GM12874 (cell line): ENCODE data around the gene ZNF44.

Experiments
- TF ChIP-seq, protein P1 (sequence below): IDR thresholded peaks from 2 replicates; pipeline ENCODE4 v1.5.1; 2011; ENCODE audit warnings: low read depth, mild to moderate bottlenecking, control low read depth, low read length, moderate library complexity; ENCODE audit not compliant: insufficient read depth

Gene ZNF44

DNA sequence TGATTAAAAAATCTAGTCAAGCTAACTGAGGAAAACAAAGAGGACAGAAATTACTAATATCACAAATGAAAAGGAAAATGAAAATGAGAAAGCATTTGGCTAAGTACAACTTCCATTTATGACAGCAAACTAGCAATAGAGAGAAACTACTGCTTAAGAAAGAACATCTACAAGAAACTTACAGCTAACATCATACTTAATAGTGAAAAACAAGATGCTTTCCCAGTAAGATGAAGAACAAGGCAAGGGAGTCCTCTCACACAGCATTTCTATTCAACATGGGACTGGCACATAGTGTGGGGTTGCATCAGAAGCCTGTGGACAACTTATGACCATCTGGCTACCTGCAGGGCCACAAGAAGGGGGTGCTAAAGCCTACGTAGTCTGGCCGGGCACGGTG is 39.3 kb downstream of the ZNF44 start:
- TF ChIP-seq, protein P1, sequence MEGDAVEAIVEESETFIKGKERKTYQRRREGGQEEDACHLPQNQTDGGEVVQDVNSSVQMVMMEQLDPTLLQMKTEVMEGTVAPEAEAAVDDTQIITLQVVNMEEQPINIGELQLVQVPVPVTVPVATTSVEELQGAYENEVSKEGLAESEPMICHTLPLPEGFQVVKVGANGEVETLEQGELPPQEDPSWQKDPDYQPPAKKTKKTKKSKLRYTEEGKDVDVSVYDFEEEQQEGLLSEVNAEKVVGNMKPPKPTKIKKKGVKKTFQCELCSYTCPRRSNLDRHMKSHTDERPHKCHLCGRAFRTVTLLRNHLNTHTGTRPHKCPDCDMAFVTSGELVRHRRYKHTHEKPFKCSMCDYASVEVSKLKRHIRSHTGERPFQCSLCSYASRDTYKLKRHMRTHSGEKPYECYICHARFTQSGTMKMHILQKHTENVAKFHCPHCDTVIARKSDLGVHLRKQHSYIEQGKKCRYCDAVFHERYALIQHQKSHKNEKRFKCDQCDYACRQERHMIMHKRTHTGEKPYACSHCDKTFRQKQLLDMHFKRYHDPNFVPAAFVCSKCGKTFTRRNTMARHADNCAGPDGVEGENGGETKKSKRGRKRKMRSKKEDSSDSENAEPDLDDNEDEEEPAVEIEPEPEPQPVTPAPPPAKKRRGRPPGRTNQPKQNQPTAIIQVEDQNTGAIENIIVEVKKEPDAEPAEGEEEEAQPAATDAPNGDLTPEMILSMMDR, result no peak

DNA sequence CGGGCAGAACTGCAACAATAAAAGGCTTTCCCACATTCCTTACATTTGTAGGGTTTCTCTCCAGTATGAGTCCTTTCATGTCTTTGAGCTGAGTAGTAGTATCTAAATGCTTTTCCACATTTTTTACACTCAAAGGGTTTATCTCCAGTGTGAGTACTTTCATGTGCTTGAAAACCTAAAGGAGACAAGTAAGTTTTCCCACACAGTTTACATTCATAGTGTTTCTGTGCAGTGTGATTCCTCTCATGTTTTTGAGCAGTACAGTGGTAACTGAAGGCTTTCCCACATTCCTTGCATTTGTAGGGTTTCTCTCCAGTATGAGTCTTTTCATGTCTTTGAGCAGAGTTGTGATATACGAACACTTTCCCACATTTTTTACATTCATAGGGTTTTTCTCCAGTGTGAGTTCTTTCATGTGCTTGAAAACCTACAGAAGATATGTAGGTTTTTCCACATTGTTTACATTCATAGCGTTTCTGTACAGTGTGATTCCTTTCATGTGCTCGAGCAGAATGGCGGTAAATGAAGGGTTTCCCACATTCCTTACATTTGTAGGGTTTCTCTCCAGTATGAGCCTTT is 47.0 kb downstream of the ZNF44 start:
- TF ChIP-seq, protein P1, result no peak

DNA sequence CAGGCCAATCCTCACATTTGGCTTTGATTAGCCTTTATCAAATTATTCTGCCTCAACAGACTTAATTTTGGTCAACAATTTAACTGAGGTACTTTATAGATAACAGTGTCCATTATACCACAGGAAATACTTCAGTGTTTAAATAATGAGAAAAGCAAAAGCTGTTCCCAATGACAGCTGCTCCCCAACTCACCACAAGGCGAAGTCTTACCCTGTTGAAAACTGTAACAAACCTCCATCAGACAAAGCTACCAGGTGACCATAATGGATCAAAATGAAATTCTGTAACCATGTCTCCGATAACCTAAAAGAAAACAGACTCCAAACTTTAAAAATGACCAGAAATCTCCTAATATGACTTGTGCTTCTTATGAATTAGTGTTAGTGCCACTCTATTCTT is 50.3 kb downstream of the ZNF44 start:
- TF ChIP-seq, protein P1, result no peak

DNA sequence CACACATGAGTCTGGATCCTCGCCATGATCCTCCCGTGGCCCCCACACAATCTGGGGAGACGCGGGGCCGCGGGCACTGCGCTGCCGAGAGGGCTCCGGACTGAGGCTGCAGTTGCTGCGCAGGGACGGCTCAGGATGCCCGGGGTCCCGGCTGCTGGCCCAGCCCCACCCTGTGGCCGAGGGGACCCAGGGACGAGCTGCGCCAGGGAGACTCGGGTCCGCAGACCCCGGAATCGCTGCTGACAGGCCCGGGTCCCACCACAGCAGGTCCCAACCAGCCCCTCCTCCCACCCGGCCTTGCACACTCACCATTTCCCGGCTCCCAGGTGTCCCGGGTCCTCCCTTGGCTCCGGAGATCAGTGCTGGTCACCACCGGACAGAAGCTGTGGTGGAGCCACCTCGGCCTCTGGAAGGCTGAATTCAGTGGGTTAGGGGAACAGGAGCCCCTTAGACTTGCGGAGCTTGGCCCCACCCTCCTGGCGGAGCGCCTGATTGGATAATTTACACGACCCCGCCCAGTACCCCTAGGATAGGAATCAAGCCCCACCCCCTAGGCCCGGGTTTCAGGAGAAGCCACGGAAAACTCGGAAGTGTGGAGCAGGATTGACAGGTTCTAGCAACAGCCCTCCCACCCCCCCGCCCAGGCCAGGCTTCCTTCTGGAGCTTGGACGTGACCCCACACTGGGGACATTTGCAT is 57.4 kb downstream of the ZNF44 start:
- TF ChIP-seq, protein P1, result no peak

DNA sequence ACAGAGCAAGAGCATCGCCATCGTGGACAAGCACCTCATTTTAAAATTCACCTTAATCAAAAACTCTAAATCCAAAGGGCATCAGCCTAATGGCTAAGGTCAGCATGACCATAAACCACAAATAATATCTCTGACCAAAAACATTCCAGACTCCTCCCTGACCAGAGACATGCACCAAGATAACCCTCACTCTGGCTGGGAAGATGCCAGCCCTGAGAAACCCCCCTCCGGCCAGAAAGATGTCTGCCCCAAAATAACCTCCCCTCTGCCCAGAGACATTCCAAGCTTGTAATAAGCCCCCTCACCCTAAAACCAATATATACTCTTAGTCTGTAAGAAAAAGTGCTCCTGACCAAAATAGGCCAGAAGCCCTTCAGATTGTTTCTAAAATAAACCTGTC is 61.7 kb downstream of the ZNF44 start:
- TF ChIP-seq, protein P1, result no peak

DNA sequence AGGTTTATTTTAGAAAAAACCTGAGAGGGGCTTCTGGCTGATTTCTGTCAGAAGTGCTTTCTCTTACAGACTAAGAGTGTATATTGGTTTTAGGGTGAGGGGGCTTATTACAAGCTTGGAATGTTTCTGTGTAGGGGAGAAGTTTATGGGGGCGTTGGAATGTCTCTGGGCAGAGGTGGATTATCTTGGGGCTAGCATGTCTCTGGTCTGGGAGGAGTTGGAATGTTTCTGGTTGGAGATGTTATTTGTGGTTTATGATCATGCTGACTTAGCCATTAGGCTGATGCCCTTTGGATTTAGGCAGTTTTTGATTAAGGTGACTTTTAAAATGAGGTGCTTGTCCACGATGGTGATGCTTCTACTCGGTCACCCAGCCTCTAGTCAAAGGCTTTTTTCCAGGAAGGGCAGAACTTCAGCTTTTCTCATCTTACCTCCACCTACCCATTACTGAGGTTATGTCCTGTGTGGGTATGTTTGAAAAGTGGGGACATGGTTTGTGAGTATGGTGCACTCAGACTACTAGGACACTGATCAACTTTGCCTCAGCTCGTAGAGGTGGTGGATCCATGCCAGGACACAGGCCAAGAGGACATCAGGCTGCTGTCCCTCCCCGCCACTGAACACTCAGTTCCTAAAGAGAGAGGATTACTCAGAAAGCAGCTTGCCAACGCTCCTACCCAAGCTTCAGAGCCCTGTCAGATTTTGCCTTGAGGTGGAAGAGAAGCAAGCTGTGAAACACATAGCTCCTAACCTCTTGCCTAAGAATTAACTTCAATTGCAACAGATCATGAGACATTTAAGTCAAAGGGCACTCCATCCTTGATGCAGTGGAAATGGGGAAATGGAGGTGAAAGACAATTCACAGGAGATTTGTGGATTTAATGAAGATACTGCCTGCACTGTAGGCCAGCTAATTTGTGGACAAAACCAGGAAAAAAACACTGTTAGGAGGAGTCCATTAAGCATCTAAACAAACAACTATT is 63.6 kb downstream of the ZNF44 start:
- TF ChIP-seq, protein P1, result no peak

DNA sequence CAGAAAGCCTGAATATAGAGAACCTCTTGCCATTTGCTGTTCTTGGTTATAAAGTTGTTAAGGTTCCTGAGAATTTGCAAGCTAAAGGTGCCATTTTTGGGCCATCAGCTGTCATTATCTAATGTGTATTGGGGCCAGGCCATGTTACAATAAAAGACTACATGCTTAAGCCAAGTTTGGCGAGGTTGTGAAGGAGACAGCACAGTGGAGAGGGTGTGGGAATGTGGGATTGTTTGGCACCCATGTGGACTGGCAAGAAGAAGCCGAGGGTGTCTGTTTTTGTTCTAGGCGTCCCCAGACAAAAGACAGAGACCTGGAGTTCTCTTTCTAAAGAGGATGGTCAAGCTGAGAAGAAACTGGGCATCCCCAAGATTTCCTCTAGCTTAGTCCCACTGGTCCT is 64.7 kb downstream of the ZNF44 start:
- TF ChIP-seq, protein P1, result no peak
